Hepatocyte (in vitro differentiated cells): Measurements from ENCODE around the gene NR1D2. TPM values are rescaled to one million over a fixed set of nuclear protein-coding genes. Genes with fewer than 3 reads are reported as not detected.

Source experiments
- DNase-seq: peaks from one replicate; pipeline ENCODE4 v3.0.0-alpha.2; 2016; ENCODE audit warnings: low spot score
- H2AFZ ChIP-seq: fragments of 200-600 bp; sonication (generic); 2 replicates; pipeline ENCODE4 v1.6.0; 2016; ENCODE audit warnings: antibody characterized with exemption, mild to moderate bottlenecking
- H3K27ac ChIP-seq: fragments of 200-600 bp; sonication (generic); 2 replicates; pipeline ENCODE4 v1.5.1; 2016; ENCODE audit warnings: mild to moderate bottlenecking
- H3K27me3 ChIP-seq: fragments of 200-600 bp; sonication (generic); 2 replicates; pipeline ENCODE4 v1.6.1; 2016
- H3K36me3 ChIP-seq: fragments of 200-600 bp; sonication (generic); replicated peaks from 2 replicates; pipeline ENCODE4 v1.5.1; 2016; ENCODE audit warnings: low read depth; ENCODE audit not compliant: insufficient read depth
- H3K4me1 ChIP-seq: fragments of 200-600 bp; sonication (generic); 2 replicates; pipeline ENCODE4 v1.5.1; 2016; ENCODE audit warnings: mild to moderate bottlenecking, moderate library complexity; ENCODE audit not compliant: insufficient read depth
- H3K4me2 ChIP-seq: fragments of 200-600 bp; sonication (generic); 2 replicates; pipeline ENCODE4 v1.6.0; 2016
- H3K4me3 ChIP-seq: fragments of 200-600 bp; sonication (generic); 2 replicates; pipeline ENCODE4 v1.5.1; 2016; ENCODE audit warnings: mild to moderate bottlenecking
- H3K79me2 ChIP-seq: fragments of 200-600 bp; sonication (generic); 2 replicates; pipeline ENCODE4 v1.6.0; 2017; ENCODE audit warnings: mild to moderate bottlenecking
- H3K9me2 ChIP-seq: fragments of 200-600 bp; sonication (generic); replicated peaks from 2 replicates; pipeline ENCODE4 v1.6.0; 2017; ENCODE audit warnings: mild to moderate bottlenecking; ENCODE audit not compliant: insufficient read depth
- H3K9me3 ChIP-seq: fragments of 200-600 bp; sonication (generic); 2 replicates; pipeline ENCODE4 v1.5.1; 2016; ENCODE audit warnings: low read depth, mild to moderate bottlenecking
- H4K20me1 ChIP-seq: fragments of 200-600 bp; sonication (generic); 2 replicates; pipeline ENCODE4 v1.6.0; 2016; ENCODE audit warnings: mild to moderate bottlenecking; ENCODE audit not compliant: insufficient read depth, poor library complexity, severe bottlenecking
- CTCF ChIP-seq: fragments of 200-600 bp; sonication (generic); IDR thresholded peaks from 2 replicates; pipeline ENCODE4 v1.5.1; 2016; ENCODE audit warnings: antibody characterized with exemption, mild to moderate bottlenecking; ENCODE audit not compliant: poor library complexity
- EZH2 ChIP-seq: fragments of 200-600 bp; sonication (generic); IDR thresholded peaks from 2 replicates; pipeline ENCODE4 v1.6.1; 2016; ENCODE audit warnings: antibody characterized with exemption, mild to moderate bottlenecking, borderline replicate concordance
- EZH2phosphoT487 ChIP-seq: fragments of 200-600 bp; sonication (generic); IDR thresholded peaks from one replicate; pipeline ENCODE4 v1.6.1; 2018; ENCODE audit warnings: antibody characterized with exemption, mild to moderate bottlenecking, low read depth, moderate library complexity; ENCODE audit not compliant: unreplicated experiment, severe bottlenecking
- WGBS: methylation state at CpG from one replicate; pipeline ENCODE4 v1.1.6; 2016; ENCODE audit warnings: low lambda C conversion rate; ENCODE audit errors: missing lambda C conversion rate; 5-methylcytosine and 5-hydroxymethylcytosine counted together
- polyA plus RNA-seq: library from polyadenylated mRNA; unstranded; fragments of >200 nt; fragmentation: Nextera tagmentation; extraction: Ambion mirVana; gene quantifications from 2 replicates; pipeline ENCODE4 v1.2.1, GENCODE V29; 2016
- total RNA-seq: library from RNA; depleted of rRNA; stranded (reverse); fragments of >200 nt; gene quantifications from 2 replicates; pipeline ENCODE4 v1.2.3, GENCODE V29; 2014

Gene NR1D2
- total and polyA plus RNA-seq, 2 experiments from 2014 or later = 6.8 to 18.3 TPM

- H3K9me2 ChIP-seq = no peaks in the 10 kb centered on the region
- H3K27me3 ChIP-seq = no peaks in the 10 kb centered on the region
- TF ChIP-seq EZH2phosphoT487 = no peak
- no peak for TF ChIP-seq CTCF
- no peak for TF ChIP-seq EZH2
- H3K4me3 ChIP-seq = no peak overlapping the region
- DNase-seq = no peak
- no peak overlapping the region for H3K4me2 ChIP-seq
- no peaks in the 10 kb centered on the region for H3K9me3 ChIP-seq
- no peaks in the 10 kb centered on the region for H3K36me3 ChIP-seq
- no peaks in the 10 kb centered on the region for H3K4me1 ChIP-seq
- WGBS = 95% methylated on average over 4 of the region's 4 CpGs
- no peak overlapping the region for H3K27ac ChIP-seq
- H3K79me2 ChIP-seq = no peaks in the 10 kb centered on the region
- no peak overlapping the region for H2AFZ ChIP-seq
- H4K20me1 ChIP-seq = no peaks in the 10 kb centered on the region
Observed at GRCh38 chr3:23969393-23969792, 24.3 kb downstream of the NR1D2 start.

GRCh38 chr3:23971684-23972083 lies 26.6 kb downstream of the NR1D2 start:
- Histone ChIP-seq H3K4me2 (no peak overlapping the region), H3K27me3 (no peaks in the 10 kb centered on the region), H3K27ac (no peak overlapping the region), H3K4me3 (no peak overlapping the region), H2AFZ (no peak overlapping the region), H3K9me2 (no peaks in the 10 kb centered on the region), H3K9me3 (no peaks in the 10 kb centered on the region), H3K36me3 (peaks cover 4% of the 10 kb centered on the region), H4K20me1 (no peaks in the 10 kb centered on the region), H3K79me2 (no peaks in the 10 kb centered on the region), H3K4me1 (no peaks in the 10 kb centered on the region)
- no peak for DNase-seq
- 96% methylated on average over 1 of the region's 1 CpG for WGBS
- TF ChIP-seq EZH2 (no peak), EZH2phosphoT487 (no peak), CTCF (no peak)

GRCh38 chr3:23976555-23976954 lies 31.5 kb downstream of the NR1D2 start:
- DNase-seq = no peak
- Histone ChIP-seq H3K27me3 (no peaks in the 10 kb centered on the region), H3K4me1 (no peaks in the 10 kb centered on the region), H2AFZ (no peak overlapping the region), H3K27ac (no peak overlapping the region), H3K4me3 (no peak overlapping the region), H3K4me2 (no peak overlapping the region), H3K36me3 (peaks cover 4% of the 10 kb centered on the region), H4K20me1 (no peaks in the 10 kb centered on the region), H3K9me3 (no peaks in the 10 kb centered on the region), H3K9me2 (no peaks in the 10 kb centered on the region), H3K79me2 (no peaks in the 10 kb centered on the region)
- TF ChIP-seq EZH2phosphoT487 (no peak), EZH2 (no peak), CTCF (no peak)
- WGBS = 89% methylated on average over 4 of the region's 4 CpGs

GRCh38 chr3:23979569-23979968 lies 34.5 kb downstream of the NR1D2 start:
- TF ChIP-seq CTCF (no peak), EZH2phosphoT487 (no peak), EZH2 (no peak)
- Histone ChIP-seq H3K27ac (no peak overlapping the region), H3K4me1 (peaks cover 4% of the 10 kb centered on the region), H2AFZ (no peak overlapping the region), H3K4me3 (no peak overlapping the region), H3K36me3 (peaks cover 4% of the 10 kb centered on the region), H3K27me3 (no peaks in the 10 kb centered on the region), H3K9me3 (no peaks in the 10 kb centered on the region), H3K79me2 (no peaks in the 10 kb centered on the region), H4K20me1 (no peaks in the 10 kb centered on the region), H3K4me2 (no peak overlapping the region), H3K9me2 (no peaks in the 10 kb centered on the region)
- DNase-seq = no peak
